ENCODE measurements around the gene CCDC3. TPM values are rescaled to one million over a fixed set of nuclear protein-coding genes. Genes with fewer than 3 reads are reported as not detected.

Gene CCDC3
- total and polyA plus RNA-seq, 8 donors: 6.0 to 11.8 (median 8.2) TPM

- intact Hi-C loops (cut with DNase I): no loop called here
- Histone ChIP-seq H3K27me3 (no peaks in the 10 kb centered on the region), H3K27ac (no peak overlapping the region), H3K4me1 (no peaks in the 10 kb centered on the region), H3K4me3 (no peak overlapping the region), H3K36me3 (no peaks in the 10 kb centered on the region), H3K9me3 (no peaks in the 10 kb centered on the region)
- no peak for ATAC-seq
- peak in 2 of 4 donors; percentile 75 to 83 for DNase-seq
- TF ChIP-seq CTCF (IDR thresholded peaks at IDR 0.05): no peak
Observed at GRCh38 chr10:12875100-12875499, 126.4 kb downstream of the CCDC3 start.

GRCh38 chr10:12874501-12874900, 127.0 kb downstream of the CCDC3 start:
- Histone ChIP-seq H3K9me3 (no peaks in the 10 kb centered on the region), H3K4me1 (no peaks in the 10 kb centered on the region), H3K4me3 (no peak overlapping the region), H3K36me3 (no peaks in the 10 kb centered on the region), H3K27me3 (no peaks in the 10 kb centered on the region), H3K27ac (no peak overlapping the region)
- TF ChIP-seq CTCF (IDR thresholded peaks at IDR 0.05): no peak
- intact Hi-C loops (cut with DNase I): no loop called here
- ATAC-seq: no peak
- no peak for DNase-seq

- H3K9me3 ChIP-seq: no peaks in the 10 kb centered on the region
- H3K4me1 ChIP-seq: no peaks in the 10 kb centered on the region
- no peak overlapping the region for H3K27ac ChIP-seq
- intact Hi-C loops (cut with DNase I): no loop called here
- TF ChIP-seq CTCF (IDR thresholded peaks at IDR 0.05): no peak
- H3K36me3 ChIP-seq: no peaks in the 10 kb centered on the region
- no peak overlapping the region for H3K4me3 ChIP-seq
- DNase-seq (no peak), ATAC-seq (no peak)
- H3K27me3 ChIP-seq: no peaks in the 10 kb centered on the region
Observed at GRCh38 chr10:12873172-12873571, 128.3 kb downstream of the CCDC3 start.

GRCh38 chr10:12872577-12872976, 128.9 kb downstream of the CCDC3 start:
- DNase-seq: no peak
- no peaks in the 10 kb centered on the region for H3K9me3 ChIP-seq
- no peaks in the 10 kb centered on the region for H3K27me3 ChIP-seq
- no peak for TF ChIP-seq CTCF (IDR thresholded peaks at IDR 0.05)
- intact Hi-C loops (cut with DNase I): no loop called here
- no peaks in the 10 kb centered on the region for H3K4me1 ChIP-seq
- no peak overlapping the region for H3K27ac ChIP-seq
- ATAC-seq: no peak
- H3K36me3 ChIP-seq: no peaks in the 10 kb centered on the region
- no peak overlapping the region for H3K4me3 ChIP-seq

- no peak overlapping the region for H3K4me3 ChIP-seq
- no peak for ATAC-seq
- TF ChIP-seq CTCF (IDR thresholded peaks at IDR 0.05): no peak
Observed at GRCh38 chr10:12869427-12869826, 132.1 kb downstream of the CCDC3 start.

More at GRCh38 chr10:12869427-12869826, 132.1 kb downstream of the CCDC3 start:
- Histone ChIP-seq H3K27me3 (no peaks in the 10 kb centered on the region), H3K9me3 (no peaks in the 10 kb centered on the region), H3K4me1 (no peaks in the 10 kb centered on the region), H3K27ac (no peak overlapping the region), H3K36me3 (no peaks in the 10 kb centered on the region)
- intact Hi-C loops (cut with DNase I): no loop called here
- no peak for DNase-seq
